ENCODE results near the gene CKAP5.

DNA sequence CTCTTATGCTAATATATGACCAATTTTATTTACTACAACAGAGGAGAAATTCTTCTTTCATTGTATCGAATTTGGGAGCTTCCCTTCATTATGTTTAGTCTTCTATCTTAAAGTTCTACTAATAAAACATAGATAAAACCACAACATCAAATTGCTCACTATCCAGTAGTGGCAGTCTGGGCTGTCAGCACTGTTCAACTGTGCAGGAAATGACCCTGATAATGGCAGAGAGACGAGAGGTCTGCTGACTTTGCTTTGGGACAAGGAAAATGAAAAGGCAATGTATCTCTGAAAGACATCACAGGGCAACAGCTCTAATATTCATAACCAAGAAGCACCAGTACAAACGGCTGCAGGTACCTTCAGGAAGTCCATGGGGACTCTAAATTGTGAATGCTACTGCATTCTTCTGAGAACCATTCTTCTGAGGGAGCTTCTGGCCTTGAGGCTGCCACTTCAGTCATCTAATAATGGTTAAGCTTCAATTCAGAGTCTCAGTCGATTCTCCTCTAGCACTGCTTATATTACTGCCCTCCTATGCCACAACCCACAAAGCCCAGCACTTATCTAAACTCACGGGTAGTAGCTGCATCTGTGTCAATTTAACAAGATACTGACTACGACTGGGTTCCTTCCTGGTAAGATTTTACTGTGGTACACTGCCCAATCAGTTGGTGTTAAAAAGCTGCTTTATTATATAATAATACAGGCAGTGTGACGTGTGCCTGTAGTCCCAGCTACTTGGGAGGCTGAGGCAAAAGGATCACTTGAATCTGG, 44.2 kb downstream of the CKAP5 start:
- TF ChIP-seq, protein P1, sequence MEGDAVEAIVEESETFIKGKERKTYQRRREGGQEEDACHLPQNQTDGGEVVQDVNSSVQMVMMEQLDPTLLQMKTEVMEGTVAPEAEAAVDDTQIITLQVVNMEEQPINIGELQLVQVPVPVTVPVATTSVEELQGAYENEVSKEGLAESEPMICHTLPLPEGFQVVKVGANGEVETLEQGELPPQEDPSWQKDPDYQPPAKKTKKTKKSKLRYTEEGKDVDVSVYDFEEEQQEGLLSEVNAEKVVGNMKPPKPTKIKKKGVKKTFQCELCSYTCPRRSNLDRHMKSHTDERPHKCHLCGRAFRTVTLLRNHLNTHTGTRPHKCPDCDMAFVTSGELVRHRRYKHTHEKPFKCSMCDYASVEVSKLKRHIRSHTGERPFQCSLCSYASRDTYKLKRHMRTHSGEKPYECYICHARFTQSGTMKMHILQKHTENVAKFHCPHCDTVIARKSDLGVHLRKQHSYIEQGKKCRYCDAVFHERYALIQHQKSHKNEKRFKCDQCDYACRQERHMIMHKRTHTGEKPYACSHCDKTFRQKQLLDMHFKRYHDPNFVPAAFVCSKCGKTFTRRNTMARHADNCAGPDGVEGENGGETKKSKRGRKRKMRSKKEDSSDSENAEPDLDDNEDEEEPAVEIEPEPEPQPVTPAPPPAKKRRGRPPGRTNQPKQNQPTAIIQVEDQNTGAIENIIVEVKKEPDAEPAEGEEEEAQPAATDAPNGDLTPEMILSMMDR (optimal IDR thresholded peaks at IDR 0.05 in 1 of 3, IDR thresholded peaks at IDR 0.05 in 1 of 3, conservative IDR thresholded peaks at IDR 0.05 in 1 of 3; ENCODE audit: extremely low read depth in 1 of 3, insufficient read depth in 2 of 3, low read length in 3 of 3) = no peak
- TF ChIP-seq EZH2 (IDR thresholded peaks at IDR 0.05; ENCODE audit: low read length) = no peak
